ENCODE data around the gene PPP2R5B.
"Not testable (repeated sequence)": the region's sequence is repeated elsewhere in the genome, so short reads cannot be mapped to it uniquely, and the experiment has no call there.

PPP2R5B gene

GRCh38 chr11:64960719-64961118 lies 36.2 kb downstream of the PPP2R5B start:
- no peaks in the 10 kb centered on the region for H3K4me1 Mint-ChIP-seq
- no peaks in the 10 kb centered on the region for H3K9me3 Mint-ChIP-seq
- DNase-seq (ENCODE audit: low spot score in 2 of 2): no peak
- no peaks in the 10 kb centered on the region for H3K36me3 Mint-ChIP-seq
- no peak overlapping the region for H3K4me3 Mint-ChIP-seq
- H3K27ac Mint-ChIP-seq: no peak overlapping the region
- no peak for ATAC-seq

GRCh38 chr11:64963072-64963631 lies 38.7 kb downstream of the PPP2R5B start:
- DNase-seq (ENCODE audit: low spot score in 2 of 2) (no peak), ATAC-seq (no peak)
- Mint-ChIP-seq H3K9me3 (no peaks in the 10 kb centered on the region), H3K36me3 (no peaks in the 10 kb centered on the region), H3K4me3 (no peak overlapping the region), H3K27ac (no peak overlapping the region), H3K4me1 (peaks cover 13% of the 10 kb centered on the region)

- Mint-ChIP-seq H3K27ac (no peak overlapping the region), H3K36me3 (no peaks in the 10 kb centered on the region), H3K4me3 (peak overlapping the region; percentile 32), H3K9me3 (no peaks in the 10 kb centered on the region), H3K4me1 (peaks cover 37% of the 10 kb centered on the region)
- peak; percentile 64 for ATAC-seq
- DNase-seq (ENCODE audit: low spot score in 2 of 2): no peak
Measured at GRCh38 chr11:64967375-64967774, 42.9 kb downstream of the PPP2R5B start.

- H3K4me1 Mint-ChIP-seq: peaks cover 37% of the 10 kb centered on the region
Measured at GRCh38 chr11:64969209-64969608, 44.7 kb downstream of the PPP2R5B start.

GRCh38 chr11:64970731-64971151 lies 46.3 kb downstream of the PPP2R5B start:
- Mint-ChIP-seq H3K27ac (peak overlapping the region; percentile 84), H3K9me3 (no peaks in the 10 kb centered on the region), H3K36me3 (no peaks in the 10 kb centered on the region), H3K4me1 (peaks cover 37% of the 10 kb centered on the region), H3K4me3 (peak overlapping the region; percentile 55)
- ATAC-seq (peak; percentile 82), DNase-seq (ENCODE audit: low spot score in 2 of 2) (peak in 1 of 2 donors; percentile 64)

More at GRCh38 chr11:64969209-64969608, 44.7 kb downstream of the PPP2R5B start:
- no peak overlapping the region for H3K4me3 Mint-ChIP-seq
- H3K36me3 Mint-ChIP-seq: no peaks in the 10 kb centered on the region
- DNase-seq (ENCODE audit: low spot score in 2 of 2) (no peak), ATAC-seq (peak; percentile 31)
- peak overlapping the region; percentile 8 for H3K27ac Mint-ChIP-seq
- H3K9me3 Mint-ChIP-seq: no peaks in the 10 kb centered on the region

- Mint-ChIP-seq H3K4me1 (peaks cover 37% of the 10 kb centered on the region), H3K4me3 (peak within 1 kb of the TSS; percentile 55), H3K36me3 (no peaks in the 10 kb centered on the region), H3K9me3 (no peaks in the 10 kb centered on the region), H3K27ac (peak within 1 kb of the TSS; percentile 84)
- ATAC-seq: peak; percentile 64
- DNase-seq (ENCODE audit: low spot score in 2 of 2): peak; percentile 74 to 81
Measured at GRCh38 chr11:64971421-64972233, 47.1 kb downstream of the PPP2R5B start, which contains the start of gene MAJIN. TSS of gene MAJIN (minus strand) at chr11:64972108. CDS start at chr11:64959405, 12,703 bp downstream.

- Mint-ChIP-seq H3K4me3 (no peak overlapping the region), H3K9me3 (no peaks in the 10 kb centered on the region), H3K4me1 (peaks cover 16% of the 10 kb centered on the region), H3K36me3 (no peaks in the 10 kb centered on the region), H3K27ac (no peak overlapping the region)
- DNase-seq (ENCODE audit: low spot score in 2 of 2) (no peak), ATAC-seq (no peak)
Measured at GRCh38 chr11:64974124-64974523, 49.6 kb downstream of the PPP2R5B start.

GRCh38 chr11:64976651-64977050 lies 52.2 kb downstream of the PPP2R5B start:
- DNase-seq (ENCODE audit: low spot score in 2 of 2): no peak
- H3K4me3 Mint-ChIP-seq: no peak overlapping the region
- no peaks in the 10 kb centered on the region for H3K4me1 Mint-ChIP-seq
- H3K9me3 Mint-ChIP-seq: no peaks in the 10 kb centered on the region
- H3K27ac Mint-ChIP-seq: no peak overlapping the region
- no peaks in the 10 kb centered on the region for H3K36me3 Mint-ChIP-seq
- ATAC-seq: no peak

- not testable (repeated sequence) for H3K27ac Mint-ChIP-seq; H3K4me3 Mint-ChIP-seq; H3K4me1 Mint-ChIP-seq; DNase-seq (ENCODE audit: low spot score in 2 of 2); ATAC-seq; H3K36me3 Mint-ChIP-seq; H3K9me3 Mint-ChIP-seq
Measured at GRCh38 chr11:64983339-64983738, 58.9 kb downstream of the PPP2R5B start.
